ENCODE results near the gene WFDC1.

WFDC1 gene

GRCh38 chr16:84315422-84315821 is 20.7 kb downstream of the WFDC1 start:
- DNase-seq (ENCODE audit: low read depth), result peak; percentile 55

GRCh38 chr16:84318091-84318975 is 23.7 kb downstream of the WFDC1 start:
- no peak overlapping the region for H3K4me3 ChIP-seq (ENCODE audit: low read depth, low read length)
- TF ChIP-seq MYC (IDR thresholded peaks at IDR 0.05; ENCODE audit: low read depth, low read length) (no peak), CTCF (IDR thresholded peaks at IDR 0.05; ENCODE audit: low read depth, low read length) (no peak), POLR2A (IDR thresholded peaks at IDR 0.05; ENCODE audit: extremely low read depth, insufficient read length) (no peak), MAX (IDR thresholded peaks at IDR 0.05; ENCODE audit: low read depth, low read length) (no peak)
- no peak for DNase-seq (ENCODE audit: low read depth)

More at GRCh38 chr16:84315422-84315821, 20.7 kb downstream of the WFDC1 start:
- H3K4me3 ChIP-seq (ENCODE audit: low read depth, low read length), result no peak overlapping the region
- TF ChIP-seq MYC (IDR thresholded peaks at IDR 0.05; ENCODE audit: low read depth, low read length) (no peak), MAX (IDR thresholded peaks at IDR 0.05; ENCODE audit: low read depth, low read length) (no peak), CTCF (IDR thresholded peaks at IDR 0.05; ENCODE audit: low read depth, low read length) (peak; percentile 7)

GRCh38 chr16:84319146-84319760 is 24.6 kb downstream of the WFDC1 start:
- TF ChIP-seq POLR2A (IDR thresholded peaks at IDR 0.05; ENCODE audit: extremely low read depth, insufficient read length) (no peak), CTCF (IDR thresholded peaks at IDR 0.05; ENCODE audit: low read depth, low read length) (no peak), MAX (IDR thresholded peaks at IDR 0.05; ENCODE audit: low read depth, low read length) (no peak), MYC (IDR thresholded peaks at IDR 0.05; ENCODE audit: low read depth, low read length) (no peak)
- no peak overlapping the region for H3K4me3 ChIP-seq (ENCODE audit: low read depth, low read length)
- DNase-seq (ENCODE audit: low read depth), result no peak

GRCh38 chr16:84320511-84320910 is 25.8 kb downstream of the WFDC1 start:
- no peak for TF ChIP-seq MAX (IDR thresholded peaks at IDR 0.05; ENCODE audit: low read depth, low read length)
- no peak for TF ChIP-seq POLR2A (IDR thresholded peaks at IDR 0.05; ENCODE audit: extremely low read depth, insufficient read length)
- TF ChIP-seq CTCF (IDR thresholded peaks at IDR 0.05; ENCODE audit: low read depth, low read length), result no peak
- no peak for TF ChIP-seq MYC (IDR thresholded peaks at IDR 0.05; ENCODE audit: low read depth, low read length)
- H3K4me3 ChIP-seq (ENCODE audit: low read depth, low read length), result no peak overlapping the region
- DNase-seq (ENCODE audit: low read depth), result no peak

- no peak for TF ChIP-seq MAX (IDR thresholded peaks at IDR 0.05; ENCODE audit: low read depth, low read length)
- TF ChIP-seq POLR2A (IDR thresholded peaks at IDR 0.05; ENCODE audit: extremely low read depth, insufficient read length), result no peak
- no peak for TF ChIP-seq CTCF (IDR thresholded peaks at IDR 0.05; ENCODE audit: low read depth, low read length)
- TF ChIP-seq MYC (IDR thresholded peaks at IDR 0.05; ENCODE audit: low read depth, low read length), result no peak
- DNase-seq (ENCODE audit: low read depth), result no peak
- H3K4me3 ChIP-seq (ENCODE audit: low read depth, low read length), result no peak overlapping the region
These were observed 27.3 kb downstream of the WFDC1 start for GRCh38 chr16:84321932-84322331.

Data from NB4 (cell line).